GM19239 (cell line): ENCODE results near the gene ABHD6.
A peak's percentile ranks its signal among the peaks of the same experiment; 100 is the strongest.
"Not testable (repeated sequence)": the region's sequence is repeated elsewhere in the genome, so short reads cannot be mapped to it uniquely, and the experiment has no call there.

ENCODE experiments used
- DNase-seq: peaks from one replicate; pipeline ENCODE4 v3.0.0; 2011; ENCODE audit warnings: low spot score; ENCODE audit not compliant: insufficient read length
- FAIRE-seq: peaks from 2 replicates; lab custom pipeline; 2011; peaks lifted over from hg19 to GRCh38; lab: Jason Lieb, UNC

Gene ABHD6

GRCh38 chr3:58333206-58334012, 95.8 kb downstream of the ABHD6 start:
- DNase-seq, result peak; percentile 56
- peak; percentile 82 for FAIRE-seq

- DNase-seq (no peak), FAIRE-seq (no peak)
These were observed 96.4 kb downstream of the ABHD6 start for GRCh38 chr3:58334013-58334321.

- DNase-seq (no peak), FAIRE-seq (peak; percentile 52)
These were observed 96.9 kb downstream of the ABHD6 start for GRCh38 chr3:58334506-58334884.

- FAIRE-seq (no peak), DNase-seq (no peak)
These were observed 98.0 kb downstream of the ABHD6 start for GRCh38 chr3:58335652-58335947.

- FAIRE-seq (no peak), DNase-seq (no peak)
These were observed 98.7 kb downstream of the ABHD6 start for GRCh38 chr3:58336135-58336882.

GRCh38 chr3:58337190-58337589, 99.6 kb downstream of the ABHD6 start:
- DNase-seq (no peak), FAIRE-seq (no peak)

- not testable (repeated sequence) for DNase-seq, FAIRE-seq
These were observed 101.6 kb downstream of the ABHD6 start for GRCh38 chr3:58339146-58339545.

- DNase-seq, result no peak
- no peak for FAIRE-seq
These were observed 103.1 kb downstream of the ABHD6 start for GRCh38 chr3:58340594-58341244.

GRCh38 chr3:58341376-58341775, 103.8 kb downstream of the ABHD6 start:
- FAIRE-seq (no peak), DNase-seq (no peak)

- DNase-seq (no peak), FAIRE-seq (no peak)
These were observed 105.1 kb downstream of the ABHD6 start for GRCh38 chr3:58342676-58343075.
